ENCODE data around the gene ZDHHC24. TPM values are rescaled to one million over a fixed set of nuclear protein-coding genes. Genes with fewer than 3 reads are reported as not detected.

The ZDHHC24 gene
- total RNA-seq, 2 experiments from 2014 or later, result 17.0 to 18.4 TPM

DNA sequence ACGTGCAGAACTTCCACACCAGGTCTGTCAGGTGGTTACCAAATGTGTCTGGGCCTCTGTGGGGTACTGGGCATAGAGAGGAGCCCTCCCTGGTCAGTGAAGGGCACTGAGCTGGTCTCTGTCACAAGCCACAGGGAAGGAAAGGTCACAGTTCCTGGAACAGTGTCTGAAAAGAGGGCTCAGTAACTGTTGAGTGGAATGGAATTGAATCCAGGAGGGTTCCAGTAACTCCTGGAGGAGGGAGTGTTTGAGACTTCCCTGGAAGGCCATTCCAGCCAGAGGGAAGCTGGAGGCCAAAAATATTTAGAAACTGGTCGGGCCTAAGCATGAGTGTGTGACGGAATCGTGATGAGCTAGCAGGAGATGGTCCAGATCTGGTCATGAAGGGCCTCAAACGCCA is 8.8 kb upstream of the ZDHHC24 start:
- H3K4me1 Mint-ChIP-seq (ENCODE audit: low read depth), result peaks cover 5% of the 10 kb centered on the region
- DNase-seq (no peak), ATAC-seq (ENCODE audit: poor library complexity) (no peak)
- no peak overlapping the region for H3K4me3 ChIP-seq (ENCODE audit: low read length)
- H3K36me3 ChIP-seq (ENCODE audit: insufficient read depth, low read length), result no peaks in the 10 kb centered on the region
- H3K27me3 ChIP-seq (ENCODE audit: control insufficient read depth in 1 of 2, insufficient read depth in 2 of 2, low read length in 2 of 2), result peaks cover 8 to 9% of the 10 kb centered on the region in 2 experiments
- peaks cover 0 to 6% of the 10 kb centered on the region in 2 experiments for H3K9me3 ChIP-seq (ENCODE audit: control insufficient read depth in 1 of 2, insufficient read depth in 1 of 2, low read length in 2 of 2)
- H3K27ac Mint-ChIP-seq, result no peak overlapping the region
- no peak for TF ChIP-seq CTCF (IDR thresholded peaks at IDR 0.05)
- H3K4me3 Mint-ChIP-seq, result no peak overlapping the region
- intact Hi-C loops (cut with DNase I, micrococcal nuclease), result no loop called here
- peaks cover 14% of the 10 kb centered on the region for H3K27me3 Mint-ChIP-seq
- H3K36me3 Mint-ChIP-seq (ENCODE audit: low read depth), result no peaks in the 10 kb centered on the region
- ChIA-PET POLR2A (no interaction called here), CTCF (no interaction called here)
- H3K9me3 Mint-ChIP-seq, result no peaks in the 10 kb centered on the region
- H3K4me1 ChIP-seq (ENCODE audit: insufficient read depth, low read length), result peaks cover 9% of the 10 kb centered on the region
- no peak overlapping the region for H3K27ac ChIP-seq (ENCODE audit: low read depth in 1 of 2, low read length in 2 of 2)

DNA sequence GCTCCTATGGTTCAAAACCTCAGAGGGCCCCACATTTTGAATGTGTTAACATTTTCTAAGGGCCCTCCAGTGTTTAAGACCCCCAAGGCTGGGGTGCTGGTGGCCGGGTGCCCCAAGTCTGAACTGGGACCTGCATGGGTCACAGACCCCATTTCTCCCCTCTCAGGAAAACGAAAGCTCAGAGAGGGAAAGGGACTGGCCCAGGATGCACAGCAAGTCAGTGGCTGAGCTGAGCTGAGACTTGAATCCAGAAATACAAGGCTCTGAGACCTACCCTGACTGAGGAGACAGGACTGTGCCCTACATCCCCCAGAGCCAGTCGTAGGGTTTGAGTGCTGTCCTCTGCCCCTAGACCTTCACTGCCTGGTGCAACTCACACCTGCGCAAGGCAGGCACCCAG is 5.0 kb upstream of the ZDHHC24 start:
- Mint-ChIP-seq H3K4me1 (ENCODE audit: low read depth) (no peaks in the 10 kb centered on the region), H3K9me3 (no peaks in the 10 kb centered on the region), H3K27ac (no peak overlapping the region), H3K4me3 (no peak overlapping the region), H3K27me3 (peaks cover 6% of the 10 kb centered on the region), H3K36me3 (ENCODE audit: low read depth) (no peaks in the 10 kb centered on the region)
- ChIA-PET POLR2A (no interaction called here), CTCF (no interaction called here)
- Histone ChIP-seq H3K27me3 (ENCODE audit: control insufficient read depth in 1 of 2, insufficient read depth in 2 of 2, low read length in 2 of 2) (no peaks in the 10 kb centered on the region), H3K27ac (ENCODE audit: low read depth in 1 of 2, low read length in 2 of 2) (no peak overlapping the region), H3K4me3 (ENCODE audit: low read length) (no peak overlapping the region), H3K9me3 (ENCODE audit: control insufficient read depth in 1 of 2, insufficient read depth in 1 of 2, low read length in 2 of 2) (no peaks in the 10 kb centered on the region), H3K4me1 (ENCODE audit: insufficient read depth, low read length) (peaks cover 12% of the 10 kb centered on the region), H3K36me3 (ENCODE audit: insufficient read depth, low read length) (no peaks in the 10 kb centered on the region)
- ATAC-seq (ENCODE audit: poor library complexity), result no peak
- TF ChIP-seq CTCF (IDR thresholded peaks at IDR 0.05), result no peak
- DNase-seq, result no peak
- intact Hi-C loops (cut with DNase I, micrococcal nuclease), result no loop called here

- Histone ChIP-seq H3K9me3 (ENCODE audit: control insufficient read depth in 1 of 2, insufficient read depth in 1 of 2, low read length in 2 of 2) (no peaks in the 10 kb centered on the region), H3K27me3 (ENCODE audit: control insufficient read depth in 1 of 2, insufficient read depth in 2 of 2, low read length in 2 of 2) (no peaks in the 10 kb centered on the region), H3K36me3 (ENCODE audit: insufficient read depth, low read length) (no peaks in the 10 kb centered on the region), H3K4me3 (ENCODE audit: low read length) (no peak overlapping the region), H3K4me1 (ENCODE audit: insufficient read depth, low read length) (peaks cover 21% of the 10 kb centered on the region), H3K27ac (ENCODE audit: low read depth in 1 of 2, low read length in 2 of 2) (no peak overlapping the region)
- DNase-seq (no peak), ATAC-seq (ENCODE audit: poor library complexity) (no peak)
- POLR2A ChIA-PET, result no interaction called here
- Mint-ChIP-seq H3K4me1 (ENCODE audit: low read depth) (peaks cover 6% of the 10 kb centered on the region), H3K4me3 (no peak overlapping the region), H3K27me3 (no peaks in the 10 kb centered on the region), H3K27ac (no peak overlapping the region), H3K36me3 (ENCODE audit: low read depth) (no peaks in the 10 kb centered on the region), H3K9me3 (no peaks in the 10 kb centered on the region)
- intact Hi-C loops (cut with DNase I, micrococcal nuclease), result no loop called here
- CTCF ChIA-PET, result no interaction called here
- TF ChIP-seq CTCF (IDR thresholded peaks at IDR 0.05), result no peak
These were observed 3.8 kb upstream of the ZDHHC24 start for GRCh38 chr11:66549696-66550095.

Data from CD4-positive, alpha-beta T cell (primary cell).